GM19397 (cell line): ENCODE data around the gene RNF19B.
"Not testable (repeated sequence)": the region's sequence is repeated elsewhere in the genome, so short reads cannot be mapped to it uniquely, and the experiment has no call there.

Experiments
- ATAC-seq: cut with Tn5 transposase; IDR thresholded peaks from one replicate; pipeline ENCODE4 v1.9.1; 2021; ENCODE audit warnings: mild to moderate bottlenecking, moderate library complexity; ENCODE audit not compliant: unreplicated experiment

RNF19B gene

DNA sequence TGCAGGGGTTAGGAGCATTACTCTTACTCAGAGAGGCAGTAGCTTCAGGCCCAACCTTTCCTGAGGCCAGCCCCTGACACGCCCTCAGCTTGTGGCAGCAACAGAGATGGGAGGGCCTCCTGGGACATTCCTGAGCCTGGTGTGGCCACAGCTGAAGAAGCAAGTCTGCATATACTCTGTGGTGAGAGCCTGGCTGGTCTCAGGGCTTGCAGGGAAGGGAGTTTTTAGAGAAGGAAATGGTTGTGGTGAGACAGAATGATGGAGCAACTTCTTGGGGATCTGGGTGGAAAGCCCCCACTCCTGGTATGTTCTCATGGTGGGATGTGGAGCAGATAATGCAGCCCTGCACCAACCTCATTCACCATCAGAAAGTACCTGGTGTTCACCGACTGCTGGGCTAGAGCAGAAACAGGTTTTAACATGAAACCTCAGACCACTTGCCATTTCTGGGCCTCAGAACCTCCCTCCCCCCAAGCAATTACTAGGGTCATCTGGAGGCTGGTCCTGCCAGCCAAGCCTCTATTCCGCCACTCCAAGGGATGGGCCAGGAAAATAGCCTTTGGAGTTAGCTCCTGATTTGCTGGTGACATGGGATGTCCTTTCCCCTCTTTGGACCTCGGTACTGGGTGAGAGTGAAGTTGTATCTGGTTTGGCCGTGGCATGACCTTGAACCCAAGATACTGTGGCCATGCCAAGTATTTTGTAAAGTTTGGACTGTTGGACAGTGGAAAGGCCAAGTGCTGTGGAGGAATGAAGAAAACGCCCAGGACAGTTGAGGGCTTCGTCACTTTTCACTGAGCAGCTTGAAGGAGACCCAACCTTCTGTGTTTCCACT, 28.1 kb upstream of the RNF19B start:
- peak; percentile 72 for ATAC-seq

DNA sequence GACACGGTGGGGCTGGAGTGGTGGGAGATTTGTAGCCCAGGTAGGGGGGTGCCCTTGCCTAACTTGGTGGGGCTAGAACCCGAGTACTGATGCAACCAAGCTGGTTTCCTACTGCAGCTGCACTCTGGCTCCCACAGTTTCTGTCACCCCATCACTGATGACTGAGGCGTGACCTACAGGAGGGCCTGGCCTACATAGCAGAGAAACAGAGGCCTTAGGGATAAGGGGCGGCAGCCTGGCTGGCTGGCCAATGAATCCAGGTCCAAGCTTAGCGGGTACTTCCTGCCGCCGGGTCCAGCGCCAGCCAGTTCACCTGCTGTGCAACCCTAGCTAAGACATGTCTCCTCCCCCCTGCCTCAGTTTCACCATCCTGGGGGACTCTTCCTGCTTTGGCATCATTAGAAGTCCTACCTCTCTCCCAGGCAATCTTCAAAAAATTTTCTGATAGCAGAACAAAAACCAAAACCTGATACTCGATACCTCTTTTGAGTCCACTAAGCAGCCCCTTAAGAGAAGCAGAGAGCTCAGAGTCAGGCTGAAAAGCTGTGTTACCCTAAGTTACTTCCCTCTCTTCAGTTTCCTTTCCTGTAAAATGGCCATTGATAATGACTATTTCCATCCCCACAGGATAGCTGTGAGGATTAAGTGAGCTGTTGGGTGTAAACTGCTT, 27.3 kb upstream of the RNF19B start:
- peak; percentile 34 for ATAC-seq

DNA sequence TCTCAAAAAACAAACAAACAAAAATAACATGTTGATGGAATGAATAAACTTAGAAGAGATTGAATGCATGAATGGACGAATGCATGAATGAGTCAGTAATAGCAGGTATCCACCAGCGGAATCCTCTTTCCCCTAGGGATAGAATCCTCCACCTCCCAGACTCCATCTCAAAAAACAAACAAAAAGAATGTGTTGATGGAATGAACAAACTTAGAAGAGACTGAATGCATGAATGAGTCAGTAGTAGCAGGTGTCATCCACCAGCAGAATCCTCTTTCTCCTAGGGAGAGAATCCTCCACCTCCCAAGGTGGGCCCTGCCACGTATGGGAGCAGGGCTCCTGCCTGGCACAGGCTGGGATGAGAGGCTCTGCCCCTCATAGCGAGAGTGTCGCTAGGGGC, 26.8 kb upstream of the RNF19B start:
- no peak for ATAC-seq

DNA sequence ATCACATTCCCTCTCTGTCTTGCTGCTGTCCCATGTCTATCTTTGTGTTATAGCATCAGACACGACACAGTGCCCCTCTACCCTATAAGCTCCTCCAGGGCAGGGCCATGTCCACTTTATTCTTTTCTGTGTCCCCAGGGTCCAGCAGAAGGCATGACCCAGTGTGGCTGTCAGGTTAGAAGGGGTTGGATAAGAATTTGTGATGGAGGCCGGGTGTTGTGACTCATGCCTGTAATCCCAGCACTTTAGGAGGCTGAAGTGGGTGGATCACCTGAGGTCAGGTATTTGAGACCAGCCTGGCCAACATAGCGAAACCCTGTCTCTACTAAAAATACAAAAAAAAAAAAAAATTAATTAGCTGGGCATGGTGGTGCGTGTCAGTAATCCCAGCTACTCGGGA, 26.3 kb upstream of the RNF19B start:
- no peak for ATAC-seq

- no peak for ATAC-seq
Observed at GRCh38 chr1:32989160-32990050, 24.8 kb upstream of the RNF19B start.

GRCh38 chr1:32988665-32989064, 24.1 kb upstream of the RNF19B start:
- no peak for ATAC-seq

GRCh38 chr1:32985226-32985625, 20.6 kb upstream of the RNF19B start:
- no peak for ATAC-seq

- no peak for ATAC-seq
Observed at GRCh38 chr1:32984455-32985171, 20.0 kb upstream of the RNF19B start.

DNA sequence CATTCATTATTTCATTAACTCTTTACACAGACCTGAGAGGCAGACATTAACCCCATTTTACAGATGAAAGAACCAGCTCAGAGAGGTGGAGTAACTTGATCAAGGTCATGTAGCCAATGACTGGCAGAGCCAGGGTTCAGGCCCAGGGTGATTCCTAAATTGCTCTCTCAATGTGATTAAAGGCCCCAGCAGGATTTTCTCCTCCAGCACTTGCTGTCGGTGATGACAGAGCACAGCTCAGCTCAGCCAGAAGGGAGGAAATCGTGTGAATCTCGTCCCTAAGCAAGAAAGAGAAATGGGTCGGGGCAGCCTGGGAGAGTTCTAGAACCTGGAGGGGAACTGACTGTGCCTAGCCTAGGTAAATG, 19.5 kb upstream of the RNF19B start:
- ATAC-seq, result no peak

- ATAC-seq, result no peak
Observed at GRCh38 chr1:32983020-32983419, 18.4 kb upstream of the RNF19B start.

GRCh38 chr1:32981003-32981901, 16.6 kb upstream of the RNF19B start:
- ATAC-seq, result peak; percentile 91

- no peak for ATAC-seq
Observed at GRCh38 chr1:32980080-32980479, 15.5 kb upstream of the RNF19B start.

DNA sequence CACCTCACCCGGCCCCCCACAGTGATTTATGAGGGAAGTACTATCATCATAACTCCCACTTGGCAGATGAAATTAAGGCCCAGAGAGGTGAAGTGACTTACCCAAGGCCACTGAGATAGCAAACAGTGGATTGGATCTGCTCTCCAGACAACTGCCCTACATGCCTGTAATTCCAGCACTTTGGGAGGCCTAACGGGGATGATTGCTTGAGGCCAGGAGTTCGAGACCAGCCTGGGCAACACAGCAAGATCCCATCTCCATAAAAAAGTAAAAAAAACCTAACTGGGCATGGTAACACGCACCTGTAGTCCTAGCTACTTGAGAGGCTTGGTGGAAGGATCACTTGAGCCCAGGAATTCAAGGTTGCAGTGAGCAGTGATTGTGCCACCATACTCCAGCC, 14.2 kb upstream of the RNF19B start:
- no peak for ATAC-seq

- no peak for ATAC-seq
Observed at GRCh38 chr1:32977546-32978087, 13.0 kb upstream of the RNF19B start.

DNA sequence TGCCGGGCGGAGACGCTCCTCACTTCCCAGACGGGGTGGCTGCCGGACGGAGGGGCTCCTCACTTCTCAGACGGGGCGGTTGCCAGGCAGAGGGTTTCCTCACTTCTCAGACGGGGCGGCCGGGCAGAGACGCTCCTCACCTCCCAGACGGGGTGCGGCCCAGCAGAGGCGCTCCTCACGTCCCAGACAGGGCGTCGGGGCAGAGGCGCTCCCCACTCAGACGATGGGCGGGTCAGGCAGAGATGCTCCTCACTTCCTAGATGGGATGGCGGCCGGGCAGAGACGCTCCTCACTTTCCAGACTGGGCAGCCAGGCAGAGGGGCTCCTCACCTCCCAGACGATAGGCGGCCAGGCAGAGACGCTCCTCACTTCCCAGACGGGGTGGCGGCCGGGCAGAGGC, 10.4 kb upstream of the RNF19B start:
- not testable (repeated sequence) for ATAC-seq

DNA sequence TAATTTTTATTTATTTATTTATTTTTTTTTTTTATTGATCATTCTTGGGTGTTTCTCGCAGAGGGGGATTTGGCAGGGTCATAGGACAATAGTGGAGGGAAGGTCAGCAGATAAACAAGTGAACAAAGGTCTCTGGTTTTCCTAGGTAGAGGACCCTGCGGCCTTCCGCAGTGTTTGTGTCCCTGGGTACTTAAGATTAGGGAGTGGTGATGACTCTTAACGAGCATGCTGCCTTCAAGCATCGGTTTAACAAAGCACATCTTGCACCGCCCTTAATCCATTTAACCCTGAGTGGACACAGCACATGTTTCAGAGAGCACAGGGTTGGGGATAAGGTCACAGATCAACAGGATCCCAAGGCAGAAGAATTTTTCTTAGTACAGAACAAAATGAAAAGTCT, 8.8 kb upstream of the RNF19B start:
- not testable (repeated sequence) for ATAC-seq

GRCh38 chr1:32972814-32973428, 8.3 kb upstream of the RNF19B start:
- ATAC-seq, result no peak

GRCh38 chr1:32971576-32971975, 7.0 kb upstream of the RNF19B start:
- ATAC-seq, result no peak

GRCh38 chr1:32971156-32971555, 6.5 kb upstream of the RNF19B start:
- no peak for ATAC-seq
